ENCODE measurements around the gene SHROOM3.

GRCh38 chr4:76784237-76784636, 349.2 kb downstream of the SHROOM3 start:
- TF ChIP-seq CTCF (IDR thresholded peaks at IDR 0.05) (peak in 2 of 6 experiments; percentile 25 to 31), POLR2A (IDR thresholded peaks at IDR 0.05) (no peak)

Data from Peyer's patch (tissue), 4 donors.